Hepatocyte (in vitro differentiated cells): ENCODE measurements around the gene PPP6C. TPM values are rescaled to one million over a fixed set of nuclear protein-coding genes. Genes with fewer than 3 reads are reported as not detected.
"Not testable (repeated sequence)": the region's sequence is repeated elsewhere in the genome, so short reads cannot be mapped to it uniquely, and the experiment has no call there.

ENCODE experiments used
- DNase-seq: peaks from one replicate; pipeline ENCODE4 v3.0.0-alpha.2; 2016; ENCODE audit warnings: low spot score
- H2AFZ ChIP-seq: fragments of 200-600 bp; sonication (generic); 2 replicates; pipeline ENCODE4 v1.6.0; 2016; ENCODE audit warnings: antibody characterized with exemption, mild to moderate bottlenecking
- H3K27ac ChIP-seq: fragments of 200-600 bp; sonication (generic); 2 replicates; pipeline ENCODE4 v1.5.1; 2016; ENCODE audit warnings: mild to moderate bottlenecking
- H3K27me3 ChIP-seq: fragments of 200-600 bp; sonication (generic); 2 replicates; pipeline ENCODE4 v1.6.1; 2016
- H3K36me3 ChIP-seq: fragments of 200-600 bp; sonication (generic); replicated peaks from 2 replicates; pipeline ENCODE4 v1.5.1; 2016; ENCODE audit warnings: low read depth; ENCODE audit not compliant: insufficient read depth
- H3K4me1 ChIP-seq: fragments of 200-600 bp; sonication (generic); 2 replicates; pipeline ENCODE4 v1.5.1; 2016; ENCODE audit warnings: mild to moderate bottlenecking, moderate library complexity; ENCODE audit not compliant: insufficient read depth
- H3K4me2 ChIP-seq: fragments of 200-600 bp; sonication (generic); 2 replicates; pipeline ENCODE4 v1.6.0; 2016
- H3K4me3 ChIP-seq: fragments of 200-600 bp; sonication (generic); 2 replicates; pipeline ENCODE4 v1.5.1; 2016; ENCODE audit warnings: mild to moderate bottlenecking
- H3K79me2 ChIP-seq: fragments of 200-600 bp; sonication (generic); 2 replicates; pipeline ENCODE4 v1.6.0; 2017; ENCODE audit warnings: mild to moderate bottlenecking
- H3K9me2 ChIP-seq: fragments of 200-600 bp; sonication (generic); replicated peaks from 2 replicates; pipeline ENCODE4 v1.6.0; 2017; ENCODE audit warnings: mild to moderate bottlenecking; ENCODE audit not compliant: insufficient read depth
- H3K9me3 ChIP-seq: fragments of 200-600 bp; sonication (generic); 2 replicates; pipeline ENCODE4 v1.5.1; 2016; ENCODE audit warnings: low read depth, mild to moderate bottlenecking
- H4K20me1 ChIP-seq: fragments of 200-600 bp; sonication (generic); 2 replicates; pipeline ENCODE4 v1.6.0; 2016; ENCODE audit warnings: mild to moderate bottlenecking; ENCODE audit not compliant: insufficient read depth, poor library complexity, severe bottlenecking
- CTCF ChIP-seq: fragments of 200-600 bp; sonication (generic); IDR thresholded peaks from 2 replicates; pipeline ENCODE4 v1.5.1; 2016; ENCODE audit warnings: antibody characterized with exemption, mild to moderate bottlenecking; ENCODE audit not compliant: poor library complexity
- EZH2 ChIP-seq: fragments of 200-600 bp; sonication (generic); IDR thresholded peaks from 2 replicates; pipeline ENCODE4 v1.6.1; 2016; ENCODE audit warnings: antibody characterized with exemption, mild to moderate bottlenecking, borderline replicate concordance
- EZH2phosphoT487 ChIP-seq: fragments of 200-600 bp; sonication (generic); IDR thresholded peaks from one replicate; pipeline ENCODE4 v1.6.1; 2018; ENCODE audit warnings: antibody characterized with exemption, mild to moderate bottlenecking, low read depth, moderate library complexity; ENCODE audit not compliant: unreplicated experiment, severe bottlenecking
- WGBS: methylation state at CpG from one replicate; pipeline ENCODE4 v1.1.6; 2016; ENCODE audit warnings: low lambda C conversion rate; ENCODE audit errors: missing lambda C conversion rate; 5-methylcytosine and 5-hydroxymethylcytosine counted together
- polyA plus RNA-seq: library from polyadenylated mRNA; unstranded; fragments of >200 nt; fragmentation: Nextera tagmentation; extraction: Ambion mirVana; gene quantifications from 2 replicates; pipeline ENCODE4 v1.2.1, GENCODE V29; 2016
- total RNA-seq: library from RNA; depleted of rRNA; stranded (reverse); fragments of >200 nt; gene quantifications from 2 replicates; pipeline ENCODE4 v1.2.3, GENCODE V29; 2014

PPP6C gene
- total and polyA plus RNA-seq, 2 experiments from 2014 or later: 24.7 to 36.2 TPM

- H3K27me3 ChIP-seq: no peaks in the 10 kb centered on the region
- no peaks in the 10 kb centered on the region for H3K36me3 ChIP-seq
- H2AFZ ChIP-seq: peak overlapping the region; percentile 86
- no peak for TF ChIP-seq EZH2phosphoT487
- no peak for TF ChIP-seq CTCF
- no peak for TF ChIP-seq EZH2
- peaks cover 32% of the 10 kb centered on the region for H4K20me1 ChIP-seq
- H3K4me2 ChIP-seq: peak overlapping the region; percentile 78
- no peaks in the 10 kb centered on the region for H3K9me3 ChIP-seq
- peaks cover 53% of the 10 kb centered on the region for H3K79me2 ChIP-seq
- H3K4me3 ChIP-seq: peak overlapping the region; percentile 43
- H3K9me2 ChIP-seq: no peaks in the 10 kb centered on the region
- no peak for DNase-seq
- peak overlapping the region; percentile 84 for H3K27ac ChIP-seq
- H3K4me1 ChIP-seq: peaks cover 19% of the 10 kb centered on the region
- 71% methylated on average over 14 of the region's 14 CpGs for WGBS
These were observed 778 bp upstream of the PPP6C start for GRCh38 chr9:125190361-125190801.

GRCh38 chr9:125189011-125189360, 617 bp downstream of the PPP6C start:
- no peaks in the 10 kb centered on the region for H3K9me3 ChIP-seq
- peak overlapping the region; percentile 74 for H3K4me3 ChIP-seq
- peaks cover 66% of the 10 kb centered on the region for H3K79me2 ChIP-seq
- DNase-seq: peak; percentile 43
- no peak for TF ChIP-seq CTCF
- no peak for TF ChIP-seq EZH2phosphoT487
- no peak for TF ChIP-seq EZH2
- H2AFZ ChIP-seq: peak overlapping the region; percentile 64
- peaks cover 22% of the 10 kb centered on the region for H3K4me1 ChIP-seq
- no peaks in the 10 kb centered on the region for H3K9me2 ChIP-seq
- WGBS: 1% methylated on average over 26 of the region's 26 CpGs
- H4K20me1 ChIP-seq: peaks cover 41% of the 10 kb centered on the region
- no peaks in the 10 kb centered on the region for H3K36me3 ChIP-seq
- peak overlapping the region; percentile 84 for H3K4me2 ChIP-seq
- H3K27me3 ChIP-seq: no peaks in the 10 kb centered on the region
- H3K27ac ChIP-seq: peak overlapping the region; percentile 91

GRCh38 chr9:125183561-125183960, 6.0 kb downstream of the PPP6C start:
- no peak for TF ChIP-seq EZH2
- no peak for TF ChIP-seq EZH2phosphoT487
- TF ChIP-seq CTCF: no peak
- Histone ChIP-seq H3K4me3 (no peak overlapping the region), H3K79me2 (peaks cover 100% of the 10 kb centered on the region), H4K20me1 (peaks cover 75% of the 10 kb centered on the region), H3K4me2 (peak overlapping the region; percentile 26), H3K4me1 (peaks cover 18% of the 10 kb centered on the region), H3K27ac (peak overlapping the region; percentile 56), H3K36me3 (no peaks in the 10 kb centered on the region), H3K9me3 (no peaks in the 10 kb centered on the region), H3K9me2 (no peaks in the 10 kb centered on the region), H2AFZ (no peak overlapping the region), H3K27me3 (no peaks in the 10 kb centered on the region)
- 76% methylated on average over 2 of the region's 2 CpGs for WGBS
- no peak for DNase-seq

- H2AFZ ChIP-seq: no peak overlapping the region
- peak overlapping the region; percentile 23 for H3K4me2 ChIP-seq
- peaks cover 100% of the 10 kb centered on the region for H3K79me2 ChIP-seq
- no peak overlapping the region for H3K27ac ChIP-seq
- H3K4me1 ChIP-seq: peaks cover 13% of the 10 kb centered on the region
- WGBS: 70% methylated on average over 2 of the region's 2 CpGs
- TF ChIP-seq CTCF (no peak), EZH2 (no peak), EZH2phosphoT487 (no peak)
- no peaks in the 10 kb centered on the region for H3K36me3 ChIP-seq
- no peaks in the 10 kb centered on the region for H3K9me2 ChIP-seq
- no peak for DNase-seq
- H4K20me1 ChIP-seq: peaks cover 76% of the 10 kb centered on the region
- no peak overlapping the region for H3K4me3 ChIP-seq
- H3K9me3 ChIP-seq: no peaks in the 10 kb centered on the region
- H3K27me3 ChIP-seq: no peaks in the 10 kb centered on the region
These were observed 6.5 kb downstream of the PPP6C start for GRCh38 chr9:125183054-125183453.

- H3K9me2 ChIP-seq, H3K4me3 ChIP-seq, H3K4me1 ChIP-seq, H3K36me3 ChIP-seq, H2AFZ ChIP-seq, DNase-seq, H3K9me3 ChIP-seq, H3K27ac ChIP-seq, H3K4me2 ChIP-seq, H3K27me3 ChIP-seq: not testable (repeated sequence)
- Histone ChIP-seq H3K79me2 (peaks cover 100% of the 10 kb centered on the region), H4K20me1 (peaks cover 77% of the 10 kb centered on the region)
- WGBS: 100% methylated on average over 4 of the region's 4 CpGs
These were observed 7.8 kb downstream of the PPP6C start for GRCh38 chr9:125181756-125182155.
